Measurements from ENCODE around the gene DAAM1.

DAAM1 gene

GRCh38 chr14:59356312-59356711 lies 167.8 kb downstream of the DAAM1 start:
- ChIA-PET POLR2A (ENCODE audit: low non-redundant PET) (no interaction called here), CTCF (no interaction called here)
- no peak for DNase-seq (ENCODE audit: low spot score)
- H3K27ac ChIP-seq, result no peak overlapping the region
- no peak for TF ChIP-seq CTCF (conservative IDR thresholded peaks at IDR 0.05; ENCODE audit: low read depth)

GRCh38 chr14:59356767-59357166 lies 168.3 kb downstream of the DAAM1 start:
- CTCF ChIA-PET, result no interaction called here
- H3K27ac ChIP-seq, result no peak overlapping the region
- no peak for TF ChIP-seq CTCF (conservative IDR thresholded peaks at IDR 0.05; ENCODE audit: low read depth)
- POLR2A ChIA-PET (ENCODE audit: low non-redundant PET), result no interaction called here
- no peak for DNase-seq (ENCODE audit: low spot score)

GRCh38 chr14:59358102-59358501 lies 169.6 kb downstream of the DAAM1 start:
- H3K27ac ChIP-seq, result peak overlapping the region; percentile 85
- ChIA-PET CTCF (interaction anchor here (0.6 kb wide), 1 partner anchor 47 kb away, joined by 6 read pairs; no protein-coding TSS in a partner anchor), POLR2A (ENCODE audit: low non-redundant PET) (interaction anchor here (0.8 kb wide), 1 partner anchor 170 kb away, joined by 3 read pairs; no protein-coding TSS in a partner anchor)
- TF ChIP-seq CTCF (conservative IDR thresholded peaks at IDR 0.05; ENCODE audit: low read depth), result no peak
- peak; percentile 84 for DNase-seq (ENCODE audit: low spot score)

- peak overlapping the region; percentile 85 for H3K27ac ChIP-seq
- TF ChIP-seq CTCF (conservative IDR thresholded peaks at IDR 0.05; ENCODE audit: low read depth), result no peak
- CTCF ChIA-PET, result interaction anchor here (0.6 to 0.8 kb wide), 3 partner anchors 15 to 196 kb away, joined by 4 to 6 read pairs (median 6); no protein-coding TSS in a partner anchor
- no peak for DNase-seq (ENCODE audit: low spot score)
- POLR2A ChIA-PET (ENCODE audit: low non-redundant PET), result interaction anchor here (0.8 kb wide), 1 partner anchor 171 kb away, joined by 3 read pairs; no protein-coding TSS in a partner anchor
Measured at GRCh38 chr14:59358784-59359183, 170.3 kb downstream of the DAAM1 start.

- POLR2A ChIA-PET (ENCODE audit: low non-redundant PET), result no interaction called here
- CTCF ChIA-PET, result interaction anchor here (0.6 to 0.8 kb wide), 3 partner anchors 15 to 85 kb away, joined by 3 to 6 read pairs (median 4); no protein-coding TSS in a partner anchor
- TF ChIP-seq CTCF (conservative IDR thresholded peaks at IDR 0.05; ENCODE audit: low read depth), result no peak
- no peak for DNase-seq (ENCODE audit: low spot score)
- H3K27ac ChIP-seq, result no peak overlapping the region
Measured at GRCh38 chr14:59359431-59360124, 171.1 kb downstream of the DAAM1 start.

- CTCF ChIA-PET, result no interaction called here
- POLR2A ChIA-PET (ENCODE audit: low non-redundant PET), result no interaction called here
- TF ChIP-seq CTCF (conservative IDR thresholded peaks at IDR 0.05; ENCODE audit: low read depth), result no peak
- DNase-seq (ENCODE audit: low spot score), result no peak
- H3K27ac ChIP-seq, result no peak overlapping the region
Measured at GRCh38 chr14:59360233-59360632, 171.8 kb downstream of the DAAM1 start.
